ENCODE data around the gene KRTAP17-1.

The KRTAP17-1 gene

DNA sequence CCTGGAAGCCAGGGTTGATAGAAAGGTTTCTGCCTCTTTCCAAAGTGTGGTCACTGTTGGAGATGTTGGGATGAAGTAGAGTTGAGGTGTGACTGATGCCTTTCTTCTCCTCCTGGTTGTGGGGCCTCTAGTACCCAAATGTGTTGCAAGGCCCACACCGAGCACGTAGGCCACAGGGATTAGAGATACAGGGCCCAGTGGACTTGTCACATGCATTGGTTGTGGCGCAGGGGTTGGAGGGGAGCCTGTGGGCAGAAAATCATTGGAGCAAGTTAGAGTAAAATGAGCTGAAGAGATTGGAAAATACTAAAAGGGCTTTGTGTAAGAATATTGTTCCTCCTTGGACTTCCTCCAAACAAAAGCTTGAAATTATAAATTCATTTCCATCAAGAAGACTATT is 30.5 kb upstream of the KRTAP17-1 start:
- TF ChIP-seq FOXP2 (optimal IDR thresholded peaks at IDR 0.05; ENCODE audit: borderline replicate concordance, extremely low read depth, extremely low read length, insufficient read depth) (no peak), SIN3A (IDR thresholded peaks at IDR 0.05; ENCODE audit: borderline replicate concordance, insufficient read depth, low read length) (no peak), TAF1 (IDR thresholded peaks at IDR 0.05; ENCODE audit: borderline replicate concordance, insufficient read depth, low read length) (no peak), POLR2AphosphoS5 (IDR thresholded peaks at IDR 0.05; ENCODE audit: low read depth, low read length) (no peak)
- TF ChIP-seq, protein P1, sequence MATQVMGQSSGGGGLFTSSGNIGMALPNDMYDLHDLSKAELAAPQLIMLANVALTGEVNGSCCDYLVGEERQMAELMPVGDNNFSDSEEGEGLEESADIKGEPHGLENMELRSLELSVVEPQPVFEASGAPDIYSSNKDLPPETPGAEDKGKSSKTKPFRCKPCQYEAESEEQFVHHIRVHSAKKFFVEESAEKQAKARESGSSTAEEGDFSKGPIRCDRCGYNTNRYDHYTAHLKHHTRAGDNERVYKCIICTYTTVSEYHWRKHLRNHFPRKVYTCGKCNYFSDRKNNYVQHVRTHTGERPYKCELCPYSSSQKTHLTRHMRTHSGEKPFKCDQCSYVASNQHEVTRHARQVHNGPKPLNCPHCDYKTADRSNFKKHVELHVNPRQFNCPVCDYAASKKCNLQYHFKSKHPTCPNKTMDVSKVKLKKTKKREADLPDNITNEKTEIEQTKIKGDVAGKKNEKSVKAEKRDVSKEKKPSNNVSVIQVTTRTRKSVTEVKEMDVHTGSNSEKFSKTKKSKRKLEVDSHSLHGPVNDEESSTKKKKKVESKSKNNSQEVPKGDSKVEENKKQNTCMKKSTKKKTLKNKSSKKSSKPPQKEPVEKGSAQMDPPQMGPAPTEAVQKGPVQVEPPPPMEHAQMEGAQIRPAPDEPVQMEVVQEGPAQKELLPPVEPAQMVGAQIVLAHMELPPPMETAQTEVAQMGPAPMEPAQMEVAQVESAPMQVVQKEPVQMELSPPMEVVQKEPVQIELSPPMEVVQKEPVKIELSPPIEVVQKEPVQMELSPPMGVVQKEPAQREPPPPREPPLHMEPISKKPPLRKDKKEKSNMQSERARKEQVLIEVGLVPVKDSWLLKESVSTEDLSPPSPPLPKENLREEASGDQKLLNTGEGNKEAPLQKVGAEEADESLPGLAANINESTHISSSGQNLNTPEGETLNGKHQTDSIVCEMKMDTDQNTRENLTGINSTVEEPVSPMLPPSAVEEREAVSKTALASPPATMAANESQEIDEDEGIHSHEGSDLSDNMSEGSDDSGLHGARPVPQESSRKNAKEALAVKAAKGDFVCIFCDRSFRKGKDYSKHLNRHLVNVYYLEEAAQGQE (IDR thresholded peaks at IDR 0.05; ENCODE audit: insufficient read depth in 1 of 2, low read depth in 2 of 2, low read length in 2 of 2): no peak

DNA sequence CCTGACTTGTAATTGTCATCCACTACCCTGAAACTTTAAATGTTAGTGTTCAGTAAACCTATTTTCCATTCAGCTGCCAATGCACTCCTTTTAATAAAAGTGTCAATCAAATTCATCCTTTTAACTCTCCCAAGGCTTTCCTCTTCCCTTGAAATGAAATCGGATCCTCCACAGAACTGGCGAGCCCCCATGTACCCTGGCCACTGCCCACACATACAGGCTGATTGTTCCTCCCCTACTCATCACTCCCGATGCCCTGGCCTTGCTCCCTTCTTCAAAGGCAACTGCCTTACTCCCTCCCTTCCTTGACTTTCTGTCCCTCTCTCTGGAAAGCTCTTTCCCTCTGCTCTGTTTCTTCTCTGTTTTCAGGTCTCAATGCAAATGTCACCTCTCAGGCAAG is 27.5 kb upstream of the KRTAP17-1 start:
- TF ChIP-seq TAF1 (IDR thresholded peaks at IDR 0.05; ENCODE audit: borderline replicate concordance, insufficient read depth, low read length) (no peak), POLR2AphosphoS5 (IDR thresholded peaks at IDR 0.05; ENCODE audit: low read depth, low read length) (no peak), FOXP2 (optimal IDR thresholded peaks at IDR 0.05; ENCODE audit: borderline replicate concordance, extremely low read depth, extremely low read length, insufficient read depth) (no peak), SIN3A (IDR thresholded peaks at IDR 0.05; ENCODE audit: borderline replicate concordance, insufficient read depth, low read length) (no peak)
- TF ChIP-seq, protein P1 (IDR thresholded peaks at IDR 0.05; ENCODE audit: insufficient read depth in 1 of 2, low read depth in 2 of 2, low read length in 2 of 2): no peak

DNA sequence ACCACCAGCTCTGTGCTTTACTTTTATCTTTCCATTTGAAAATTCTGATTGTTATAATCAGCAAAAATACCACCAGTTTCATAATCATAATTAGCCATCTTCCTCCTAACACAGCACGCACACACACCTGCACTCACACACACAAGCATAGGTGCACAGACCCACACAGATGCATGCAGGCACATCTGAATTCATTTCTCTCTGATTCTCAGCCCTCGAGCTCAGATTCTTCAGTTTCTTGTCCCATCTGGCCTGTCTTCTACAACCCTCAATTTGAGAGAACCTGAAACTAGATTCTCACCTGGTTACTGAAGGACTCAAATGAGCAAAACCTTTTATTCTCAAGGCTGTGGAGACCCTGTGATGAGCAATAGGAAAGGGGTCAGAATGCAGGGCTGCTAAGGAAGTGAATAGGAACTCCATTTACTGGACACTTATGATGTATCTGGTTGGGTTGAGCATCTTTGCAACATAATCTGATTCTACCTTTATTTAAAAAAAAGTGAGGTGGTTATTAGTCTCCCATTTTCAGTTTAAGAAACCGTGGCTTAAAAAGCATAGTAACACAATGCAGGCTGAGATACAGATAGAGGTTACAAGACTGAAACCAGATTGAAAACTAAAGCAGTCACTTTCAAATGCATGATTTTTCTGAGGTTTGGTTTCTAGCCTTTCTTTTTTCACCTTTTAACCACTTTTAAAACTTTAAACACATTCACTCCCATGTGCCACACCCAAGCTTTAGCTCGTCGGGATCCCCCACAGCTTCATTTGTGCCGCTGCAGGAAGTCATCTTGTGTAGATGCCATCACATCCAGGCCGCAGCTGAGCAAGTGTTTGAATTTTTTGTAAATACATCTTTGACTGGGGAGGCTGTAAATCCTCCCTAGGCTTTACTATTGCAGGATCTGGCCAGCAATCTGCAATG is 25.7 kb upstream of the KRTAP17-1 start:
- TF ChIP-seq, protein P1 (IDR thresholded peaks at IDR 0.05; ENCODE audit: insufficient read depth in 1 of 2, low read depth in 2 of 2, low read length in 2 of 2): no peak
- TF ChIP-seq TAF1 (IDR thresholded peaks at IDR 0.05; ENCODE audit: borderline replicate concordance, insufficient read depth, low read length) (no peak), POLR2AphosphoS5 (IDR thresholded peaks at IDR 0.05; ENCODE audit: low read depth, low read length) (no peak), FOXP2 (optimal IDR thresholded peaks at IDR 0.05; ENCODE audit: borderline replicate concordance, extremely low read depth, extremely low read length, insufficient read depth) (no peak), SIN3A (IDR thresholded peaks at IDR 0.05; ENCODE audit: borderline replicate concordance, insufficient read depth, low read length) (no peak)

DNA sequence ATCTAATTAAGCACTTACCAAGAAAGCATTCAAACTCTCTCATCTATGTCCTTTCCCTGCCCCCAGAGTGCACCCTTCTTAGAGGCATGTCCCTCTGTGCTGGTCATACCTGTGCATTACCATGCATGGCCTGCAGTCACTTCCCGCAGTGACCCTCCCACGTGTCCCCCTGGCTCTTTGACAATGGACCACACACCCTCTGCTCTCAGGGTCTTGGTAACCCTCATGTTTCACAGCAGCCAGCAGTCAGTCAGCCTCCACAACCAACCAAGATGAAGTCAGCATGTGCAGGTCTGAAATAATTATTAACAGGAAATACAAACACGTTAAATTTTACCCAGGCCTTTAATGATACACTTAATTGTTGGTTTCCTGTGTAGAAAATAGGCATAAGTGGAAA is 25.0 kb upstream of the KRTAP17-1 start:
- TF ChIP-seq, protein P1 (IDR thresholded peaks at IDR 0.05; ENCODE audit: insufficient read depth in 1 of 2, low read depth in 2 of 2, low read length in 2 of 2): no peak
- TF ChIP-seq POLR2AphosphoS5 (IDR thresholded peaks at IDR 0.05; ENCODE audit: low read depth, low read length) (no peak), FOXP2 (optimal IDR thresholded peaks at IDR 0.05; ENCODE audit: borderline replicate concordance, extremely low read depth, extremely low read length, insufficient read depth) (no peak), TAF1 (IDR thresholded peaks at IDR 0.05; ENCODE audit: borderline replicate concordance, insufficient read depth, low read length) (no peak), SIN3A (IDR thresholded peaks at IDR 0.05; ENCODE audit: borderline replicate concordance, insufficient read depth, low read length) (no peak)
